GM19099 (cell line): ENCODE results near the gene GATA6.

Experiments
- POLR2A ChIP-seq: IDR thresholded peaks from 3 replicates; pipeline ENCODE4 v1.6.1; 2011; ENCODE audit warnings: low read depth; ENCODE audit not compliant: insufficient read length; ENCODE audit errors: extremely low read depth

Gene GATA6

GRCh38 chr18:22161090-22161489 lies 8.3 kb upstream of the GATA6 start:
- TF ChIP-seq POLR2A: no peak

- TF ChIP-seq POLR2A: no peak
Observed at GRCh38 chr18:22163416-22164161, 5.8 kb upstream of the GATA6 start.

- TF ChIP-seq POLR2A: no peak
Observed at GRCh38 chr18:22164337-22165048, 4.9 kb upstream of the GATA6 start.

- TF ChIP-seq POLR2A: no peak
Observed at GRCh38 chr18:22165049-22165602, 4.3 kb upstream of the GATA6 start.

- no peak for TF ChIP-seq POLR2A
Observed at GRCh38 chr18:22165603-22166068, 3.8 kb upstream of the GATA6 start.

GRCh38 chr18:22166069-22166950 lies 3.1 kb upstream of the GATA6 start:
- no peak for TF ChIP-seq POLR2A

- no peak for TF ChIP-seq POLR2A
Observed at GRCh38 chr18:22167091-22167470, 2.3 kb upstream of the GATA6 start.

- TF ChIP-seq POLR2A: no peak
Observed at GRCh38 chr18:22167471-22168241, 1.7 kb upstream of the GATA6 start.

- TF ChIP-seq POLR2A: no peak
Observed at GRCh38 chr18:22168360-22168921, 948 bp upstream of the GATA6 start.

- no peak for TF ChIP-seq POLR2A
Observed at GRCh38 chr18:22169889-22170420, 566 bp downstream of the GATA6 start.

- TF ChIP-seq POLR2A: no peak
Observed at GRCh38 chr18:22170421-22171257, 1.2 kb downstream of the GATA6 start.

- no peak for TF ChIP-seq POLR2A
Observed at GRCh38 chr18:22171258-22172119, 2.1 kb downstream of the GATA6 start.
